GM12892 (cell line): ENCODE results near the gene ASTN1.

ENCODE experiments used
- POLR2A ChIP-seq: IDR thresholded peaks from 2 replicates; pipeline ENCODE4 v1.6.1; 2011; ENCODE audit warnings: low read depth, low read length, control low read depth
- POLR2AphosphoS5 ChIP-seq: IDR thresholded peaks from 2 replicates; pipeline ENCODE4 v1.6.1; 2011; ENCODE audit warnings: low read depth, low read length, control low read depth

DNA sequence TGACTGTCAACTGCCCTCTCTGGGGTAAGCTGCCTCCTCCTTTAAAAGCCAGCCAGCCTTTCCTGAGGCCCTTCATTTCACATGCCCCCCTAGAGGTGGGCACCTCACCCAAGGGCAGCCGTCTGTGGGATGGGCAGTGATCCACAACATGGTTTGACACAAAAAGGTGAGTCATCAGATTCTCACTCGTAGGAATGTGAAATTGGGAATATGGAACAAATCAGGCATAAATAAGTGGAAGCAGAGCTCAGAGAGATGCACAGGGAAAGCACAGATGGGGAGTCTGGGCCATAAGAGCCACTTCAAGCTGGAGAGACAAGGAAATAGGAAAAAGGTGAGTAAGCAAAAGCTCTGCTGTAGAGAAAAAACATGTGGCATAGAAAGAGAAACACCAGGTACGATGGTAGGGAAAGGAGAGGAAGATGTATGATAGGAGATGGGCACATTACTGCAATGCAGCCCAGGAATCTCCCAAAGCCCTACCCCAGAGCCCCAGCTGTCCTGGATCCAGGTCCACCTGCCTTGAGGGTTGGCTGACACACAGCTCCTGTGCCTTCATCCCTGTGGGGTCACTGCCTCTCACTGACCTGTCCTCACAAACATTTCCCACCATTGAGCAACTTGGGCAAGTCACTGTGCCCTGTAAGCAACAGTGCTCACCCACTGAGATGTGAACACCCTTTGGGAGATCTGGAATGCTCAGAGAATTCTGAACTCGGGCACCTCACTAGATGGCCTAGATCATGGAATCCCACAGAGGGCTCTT lies 86.6 kb downstream of the ASTN1 start:
- TF ChIP-seq POLR2AphosphoS5 (no peak), POLR2A (no peak)
